HG02623 (cell line): ENCODE measurements around the gene HELZ.
"Not testable (repeated sequence)": the region's sequence is repeated elsewhere in the genome, so short reads cannot be mapped to it uniquely, and the experiment has no call there.

Experiments
- ATAC-seq: cut with Tn5 transposase; IDR thresholded peaks from one replicate; pipeline ENCODE4 v1.9.1; 2021; ENCODE audit warnings: moderate library complexity; ENCODE audit not compliant: unreplicated experiment

HELZ gene

GRCh38 chr17:67054011-67054591 lies 190.9 kb downstream of the HELZ start:
- ATAC-seq: no peak

GRCh38 chr17:67053438-67054000 lies 191.5 kb downstream of the HELZ start:
- no peak for ATAC-seq

- no peak for ATAC-seq
These were observed 192.1 kb downstream of the HELZ start for GRCh38 chr17:67052720-67053437.

GRCh38 chr17:67051837-67052236 lies 193.2 kb downstream of the HELZ start:
- ATAC-seq: no peak

- no peak for ATAC-seq
These were observed 193.8 kb downstream of the HELZ start for GRCh38 chr17:67051155-67051538.

- no peak for ATAC-seq
These were observed 194.4 kb downstream of the HELZ start for GRCh38 chr17:67050471-67051154.

- no peak for ATAC-seq
These were observed 194.9 kb downstream of the HELZ start for GRCh38 chr17:67050066-67050465.

GRCh38 chr17:67049025-67049739 lies 195.8 kb downstream of the HELZ start:
- no peak for ATAC-seq

- no peak for ATAC-seq
These were observed 197.6 kb downstream of the HELZ start for GRCh38 chr17:67047382-67047781.

GRCh38 chr17:67046398-67046797 lies 198.6 kb downstream of the HELZ start:
- no peak for ATAC-seq

- ATAC-seq: no peak
These were observed 200.1 kb downstream of the HELZ start for GRCh38 chr17:67044940-67045339.

- no peak for ATAC-seq
These were observed 200.8 kb downstream of the HELZ start, which contains the start of gene CACNG1 for GRCh38 chr17:67044016-67044772. CACNG1 (plus strand) TSS chr17:67044554; CDS start chr17:67044661, 107 bp downstream.

GRCh38 chr17:67043283-67043682 lies 201.7 kb downstream of the HELZ start:
- no peak for ATAC-seq

- no peak for ATAC-seq
These were observed 202.8 kb downstream of the HELZ start for GRCh38 chr17:67041941-67042899.

GRCh38 chr17:67041531-67041930 lies 203.5 kb downstream of the HELZ start:
- no peak for ATAC-seq

- ATAC-seq: not testable (repeated sequence)
These were observed 203.9 kb downstream of the HELZ start for GRCh38 chr17:67041119-67041518.

- no peak for ATAC-seq
These were observed 204.3 kb downstream of the HELZ start for GRCh38 chr17:67040652-67041051.

- ATAC-seq: no peak
These were observed 206.1 kb downstream of the HELZ start for GRCh38 chr17:67038861-67039365.
